HG03432 (cell line): ENCODE data around the gene RBM14.

Experiments
- ATAC-seq: cut with Tn5 transposase; IDR thresholded peaks from one replicate; pipeline ENCODE4 v1.9.1; 2021; ENCODE audit warnings: mild to moderate bottlenecking, moderate library complexity; ENCODE audit not compliant: unreplicated experiment

The RBM14 gene

DNA sequence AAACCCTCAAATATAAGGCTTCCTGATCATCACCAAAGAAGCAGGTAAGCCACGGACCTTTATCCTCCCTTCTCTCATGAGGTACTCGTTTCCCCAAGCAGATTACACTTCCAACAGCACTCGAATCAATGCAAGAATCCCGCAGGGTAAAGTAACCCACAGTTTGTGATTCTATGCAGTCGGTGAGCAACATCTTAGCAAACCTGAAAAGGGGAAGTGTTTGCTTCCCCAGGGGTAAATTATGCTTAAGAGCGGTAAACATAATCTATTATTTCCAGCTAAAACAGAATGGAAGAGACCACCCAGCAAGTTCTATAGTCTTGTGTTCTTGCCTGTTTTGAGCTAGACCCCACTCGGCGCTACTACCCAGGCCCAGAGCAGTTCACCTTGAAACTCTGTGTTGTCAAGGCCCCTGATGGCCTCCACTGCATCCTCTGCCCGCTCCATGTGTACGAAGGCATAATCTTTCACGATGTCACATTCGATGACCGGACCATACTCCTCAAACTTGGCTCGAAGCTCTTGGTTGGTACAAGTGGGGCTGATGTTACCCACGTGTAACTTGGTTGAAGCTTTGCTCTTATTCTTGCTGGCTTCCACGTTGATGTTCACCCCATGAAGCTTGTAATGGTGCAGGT is 60.0 kb downstream of the RBM14 start:
- no peak for ATAC-seq
